H1 (cell line): ENCODE measurements around the gene ERCC6L. TPM values are rescaled to one million over a fixed set of nuclear protein-coding genes. Genes with fewer than 3 reads are reported as not detected.

Experiments
- CTCF ChIA-PET: fragments of 300-600 bp; sonication (Branson Sonifier 250); formaldehyde crosslinking; loops from one replicate; lab custom pipeline; 2021; ENCODE audit not compliant: partially characterized antibody; lab: Charles Lee
- POLR2A ChIA-PET: fragments of 300-600 bp; sonication (Branson Sonifier 250); formaldehyde crosslinking; loops from one replicate; lab custom pipeline; 2021; ENCODE audit warnings: inconsistent platforms; ENCODE audit not compliant: partially characterized antibody; lab: Charles Lee
- DNase-seq, 2 experiments: peaks; one replicate each; pipeline versions ENCODE4 v3.0.0 to v3.0.0-alpha.2; 2010 to 2022; ENCODE audit warnings: low spot score in 2 of 2, low read depth in 1 of 2, mixed read lengths in 1 of 2
- FAIRE-seq: peaks from 2 replicates; lab custom pipeline; 2011; peaks lifted over from hg19 to GRCh38; lab: Jason Lieb, UNC
- H2AFZ ChIP-seq: 2 replicates; pipeline ENCODE4 v1.8.1; 2012; ENCODE audit warnings: low read length, inconsistent platforms
- H2AK5ac ChIP-seq: 2 replicates; pipeline ENCODE4 v1.6.1; 2013; ENCODE audit warnings: low read depth, low read length
- H2BK120ac ChIP-seq: replicated peaks from 2 replicates; pipeline ENCODE3; 2013; ENCODE audit warnings: low read depth, low read length, inconsistent platforms
- H2BK12ac ChIP-seq: 2 replicates; pipeline ENCODE4 v1.6.1; 2013; ENCODE audit warnings: low read depth, low read length
- H2BK15ac ChIP-seq: 2 replicates; pipeline ENCODE4 v1.6.1; 2013; ENCODE audit warnings: low read length
- H2BK20ac ChIP-seq: 2 replicates; pipeline ENCODE4 v1.6.1; 2013; ENCODE audit warnings: low read length
- H2BK5ac ChIP-seq: 2 replicates; pipeline ENCODE4 v1.6.1; 2013; ENCODE audit warnings: low read depth, low read length
- H3K14ac ChIP-seq: 2 replicates; pipeline ENCODE4 v1.6.1; 2013; ENCODE audit warnings: inconsistent platforms; ENCODE audit not compliant: insufficient read length
- H3K18ac ChIP-seq: 2 replicates; pipeline ENCODE4 v1.6.1; 2013; ENCODE audit warnings: low read length; ENCODE audit errors: extremely low read depth
- H3K23ac ChIP-seq: 2 replicates; pipeline ENCODE4 v1.6.1; 2013; ENCODE audit warnings: inconsistent platforms; ENCODE audit not compliant: insufficient read length
- H3K23me2 ChIP-seq: 2 replicates; pipeline ENCODE4 v1.6.1; 2013; ENCODE audit warnings: low read depth, low read length
- H3K27ac ChIP-seq: 2 replicates; pipeline ENCODE4 v1.6.1; 2011; ENCODE audit warnings: low read depth, low read length, inconsistent platforms
- H3K27me3 ChIP-seq, 4 experiments: replicated peaks in 1 of 4; 1 replicate in 1 of 4; 2 replicates in 3 of 4; pipeline versions ENCODE4 v1.6.1 to v1.8.1; 2011 to 2013; ENCODE audit warnings: low read length in 3 of 4, mild to moderate bottlenecking in 3 of 4, inconsistent platforms in 2 of 4, mixed read lengths in 2 of 4, moderate library complexity in 1 of 4; ENCODE audit not compliant: control insufficient read depth in 3 of 4, insufficient read depth in 3 of 4; ENCODE audit errors: extremely low read depth in 1 of 4
- H3K36me3 ChIP-seq, 4 experiments: 2 replicates each; pipeline versions ENCODE4 v1.6.1 to v1.8.1; 2011 to 2013; ENCODE audit warnings: mild to moderate bottlenecking in 4 of 4, low read length in 3 of 4, moderate library complexity in 2 of 4, control low read depth in 1 of 4, inconsistent platforms in 1 of 4; ENCODE audit not compliant: insufficient read depth in 4 of 4, control insufficient read depth in 2 of 4
- H3K4ac ChIP-seq: replicated peaks from 2 replicates; pipeline ENCODE3; 2013; ENCODE audit warnings: low read length, low read depth, mixed read lengths, inconsistent platforms; ENCODE audit not compliant: insufficient read length
- H3K4me1 ChIP-seq, 4 experiments: replicated peaks in 1 of 4; 1 replicate in 1 of 4; 2 replicates in 3 of 4; pipeline versions ENCODE4 v1.6.1 to v1.8.1; 2011 to 2013; ENCODE audit warnings: low read length in 3 of 4, inconsistent platforms in 2 of 4, mixed read lengths in 1 of 4; ENCODE audit not compliant: insufficient read depth in 4 of 4, control insufficient read depth in 3 of 4
- H3K4me2 ChIP-seq, 2 experiments: 2 replicates each; pipeline versions ENCODE4 v1.6.1 to v1.8.1; 2011 to 2013; ENCODE audit warnings: low read depth in 2 of 2, low read length in 2 of 2, control low read depth in 1 of 2, inconsistent platforms in 1 of 2, mild to moderate bottlenecking in 1 of 2; ENCODE audit not compliant: insufficient read depth in 1 of 2
- H3K4me3 ChIP-seq, 4 experiments: fragments of 200-600, 300-600 bp in 1 of 4; sonication (generic), shearing (Covaris generic), sonication (Bioruptor Twin) in 1 of 4; 2 replicates each; pipeline versions ENCODE4 v1.5.1 to v1.8.1; 2011 to 2016; ENCODE audit warnings: low read length in 4 of 4, low read depth in 3 of 4, control low read depth in 2 of 4, inconsistent platforms in 2 of 4, mild to moderate bottlenecking in 2 of 4, mixed read lengths in 1 of 4, moderate library complexity in 1 of 4; ENCODE audit not compliant: insufficient read depth in 2 of 4; ENCODE audit errors: extremely low read depth in 1 of 4
- H3K56ac ChIP-seq: replicated peaks from 2 replicates; pipeline ENCODE3; 2013; ENCODE audit warnings: low read depth, mild to moderate bottlenecking, mixed read lengths, low read length, inconsistent platforms; ENCODE audit not compliant: insufficient read length
- H3K79me1 ChIP-seq: 2 replicates; pipeline ENCODE4 v1.6.1; 2013; ENCODE audit warnings: low read depth, low read length, control low read depth
- H3K79me2 ChIP-seq, 2 experiments: 2 replicates each; pipeline versions ENCODE4 v1.6.1 to v1.8.1; 2012 to 2013; ENCODE audit warnings: low read length in 2 of 2, mild to moderate bottlenecking in 2 of 2, inconsistent platforms in 1 of 2; ENCODE audit not compliant: insufficient read depth in 2 of 2, control insufficient read depth in 1 of 2
- H3K9ac ChIP-seq, 4 experiments: replicated peaks in 1 of 4; 1 replicate in 1 of 4; 2 replicates in 3 of 4; pipeline versions ENCODE4 v1.6.1 to v1.8.1; 2011 to 2013; ENCODE audit warnings: low read depth in 3 of 4, low read length in 3 of 4, control low read depth in 2 of 4, mild to moderate bottlenecking in 2 of 4, moderate library complexity in 2 of 4, inconsistent platforms in 1 of 4; ENCODE audit errors: extremely low read depth in 1 of 4
- H3K9me3 ChIP-seq, 2 experiments: 2 replicates each; pipeline versions ENCODE4 v1.6.1 to v1.8.1; 2012 to 2013; ENCODE audit warnings: mild to moderate bottlenecking in 2 of 2, moderate library complexity in 2 of 2, control low read depth in 1 of 2, inconsistent platforms in 1 of 2, low read depth in 1 of 2, low read length in 1 of 2, mixed read lengths in 1 of 2; ENCODE audit not compliant: insufficient read depth in 2 of 2
- H4K20me1 ChIP-seq, 2 experiments: replicated peaks in 1 of 2; 2 replicates each; pipeline versions ENCODE3 to v1.8.1; 2011 to 2013; ENCODE audit warnings: inconsistent platforms in 2 of 2, low read length in 2 of 2, mild to moderate bottlenecking in 1 of 2; ENCODE audit not compliant: insufficient read depth in 2 of 2, control insufficient read depth in 1 of 2
- H4K5ac ChIP-seq: 2 replicates; pipeline ENCODE4 v1.6.1; 2013; ENCODE audit warnings: low read length, low read depth, mixed read lengths, inconsistent platforms; ENCODE audit not compliant: insufficient read length
- H4K8ac ChIP-seq: 2 replicates; pipeline ENCODE4 v1.8.0; 2013; ENCODE audit warnings: mild to moderate bottlenecking, moderate library complexity, low read length, inconsistent platforms; ENCODE audit not compliant: insufficient read depth; ENCODE audit errors: extremely low read depth
- H4K91ac ChIP-seq: replicated peaks from 2 replicates; pipeline ENCODE3; 2013; ENCODE audit warnings: low read length, mixed read lengths, inconsistent platforms; ENCODE audit not compliant: insufficient read length
- ATF2 ChIP-seq: IDR thresholded peaks from 2 replicates; pipeline ENCODE4 v1.6.1; 2012; ENCODE audit warnings: low read length, inconsistent platforms
- NANOG ChIP-seq: IDR thresholded peaks from 2 replicates; pipeline ENCODE4 v1.6.1; 2011; ENCODE audit warnings: low read length, low read depth, mild to moderate bottlenecking, inconsistent platforms; ENCODE audit not compliant: insufficient read depth, poor library complexity, severe bottlenecking
- TCF12 ChIP-seq: IDR thresholded peaks from 2 replicates; pipeline ENCODE4 v1.6.1; 2011; ENCODE audit warnings: low read depth, mild to moderate bottlenecking, low read length
- WGBS, 2 experiments: shearing (Covaris generic) in 1 of 2; methylation state at CpG; one replicate each; pipeline versions ENCODE4 v1.1.6 to v1.1.7; 2013 to 2015; ENCODE audit warnings: low lambda C conversion rate in 2 of 2, mixed read lengths in 2 of 2, inconsistent platforms in 1 of 2, low coverage in 1 of 2, missing lambda C conversion rate in 1 of 2; ENCODE audit not compliant: insufficient replicate concordance in 2 of 2, insufficient coverage in 1 of 2, insufficient read length in 1 of 2; ENCODE audit errors: extremely low coverage in 1 of 2, missing lambda C conversion rate in 1 of 2; 5-methylcytosine and 5-hydroxymethylcytosine counted together
- polyA plus RNA-seq, 7 experiments: library from polyadenylated mRNA; depleted of rRNA in 3 of 7; stranded (reverse) in 5 of 7; unstranded in 2 of 7; fragments of >200 nt in 5 of 7; fragments of 200-250 nt in 2 of 7; gene quantifications; 1 replicate in 5 of 7; 2 replicates in 1 of 7; 4 replicates in 1 of 7; pipeline versions ENCODE4 v1.2.1 to v1.2.3, GENCODE V29; 2011 to 2013; ENCODE audit warnings: missing spikeins in 2 of 7, mixed read lengths in 2 of 7
- total RNA-seq: library from RNA; stranded (reverse); fragmentation: NEBNext Ultra II Directional; extraction: Animal tissue kit (Norgen Biotek cat#: 25700); gene quantifications from 2 replicates; pipeline ENCODE4 v1.2.1, GENCODE V29; 2021

Gene ERCC6L
- total and polyA plus RNA-seq, 2 of the 8 experiments (the other 6 are each of a cell fraction or from before 2014, with no cell fraction given), result 4.0 to 23.9 TPM

DNA sequence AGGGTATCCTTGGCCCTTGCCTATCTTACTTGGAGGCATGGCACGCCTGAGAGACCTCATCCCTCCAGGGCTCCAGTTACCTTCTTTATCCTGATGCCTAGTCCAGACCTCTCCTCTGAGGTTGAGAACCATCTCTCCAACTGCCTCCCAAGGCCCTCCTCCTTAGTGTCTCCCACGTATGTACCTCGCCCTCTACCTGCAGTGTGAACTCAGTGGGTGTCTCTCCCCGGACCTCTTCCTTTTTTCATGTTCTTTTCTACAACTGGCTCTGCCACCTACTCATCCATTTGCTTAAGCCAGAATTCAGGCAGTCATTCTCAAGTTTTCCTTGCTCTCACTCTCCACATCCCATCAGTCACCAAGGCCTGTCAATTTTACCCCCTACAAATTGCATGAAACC, 21.6 kb upstream of the ERCC6L start:
- ChIA-PET POLR2A (interaction anchor here (1.6 to 5.1 kb wide), 3 partner anchors 9 to 16 kb away, joined by 4 to 23 read pairs (median 9); partner anchors contain the start of gene RPS4X), CTCF (interaction anchor here (1.0 to 2.0 kb wide), 3 partner anchors 15 to 17 kb away, joined by 3 to 8 read pairs (median 3); no protein-coding TSS in a partner anchor)
- Histone ChIP-seq H3K27ac (no peak overlapping the region), H2BK15ac (no peak overlapping the region), H3K4me1 (peaks cover 0 to 3% (median 0%) of the 10 kb centered on the region in 4 experiments; a peak in 1 of 7 replicates), H2BK20ac (no peak overlapping the region), H2BK12ac (no peak overlapping the region), H3K9me3 (no peaks in the 10 kb centered on the region), H3K23ac (no peak overlapping the region), H3K4me2 (no peak overlapping the region), H4K5ac (no peak overlapping the region), H3K56ac (no peak overlapping the region), H4K20me1 (no peaks in the 10 kb centered on the region), H3K79me1 (no peaks in the 10 kb centered on the region), H3K9ac (no peak overlapping the region), H3K4ac (no peak overlapping the region), H3K23me2 (peaks cover 3% of the 10 kb centered on the region; the same call in 1 of the 2 replicates), H3K14ac (no peak overlapping the region), H2BK120ac (no peak overlapping the region), H4K91ac (no peak overlapping the region), H3K27me3 (no peaks in the 10 kb centered on the region), H3K79me2 (no peaks in the 10 kb centered on the region), H4K8ac (no peak overlapping the region), H2AFZ (no peak overlapping the region), H3K36me3 (no peaks in the 10 kb centered on the region), H3K18ac (no peak overlapping the region; the same call in 1 of the 2 replicates), H3K4me3 (no peak overlapping the region), H2AK5ac (no peak overlapping the region), H2BK5ac (no peak overlapping the region)
- 69% methylated on average over 3 of the region's 4 CpGs; no CpG with 5 or more reads in 1 of the 2 experiments for WGBS, 2 experiments
- DNase-seq (no peak), FAIRE-seq (no peak)
- TF ChIP-seq NANOG (no peak), ATF2 (no peak), TCF12 (no peak)
